ENCODE measurements around the gene ASCC3. TPM values are rescaled to one million over a fixed set of nuclear protein-coding genes. Genes with fewer than 3 reads are reported as not detected.
"Not testable (repeated sequence)": the region's sequence is repeated elsewhere in the genome, so short reads cannot be mapped to it uniquely, and the experiment has no call there.

ASCC3 gene
- total and polyA plus RNA-seq, 2 experiments from 2014 or later, result 34.0 to 77.6 TPM

GRCh38 chr6:100891079-100891478, 9.9 kb upstream of the ASCC3 start:
- no peaks in the 10 kb centered on the region for H3K79me2 ChIP-seq
- H3K9me3 ChIP-seq (ENCODE audit: low read depth), result no peaks in the 10 kb centered on the region
- TF ChIP-seq CTCF (IDR thresholded peaks at IDR 0.05; ENCODE audit: poor library complexity), result no peak
- no peak for TF ChIP-seq EZH2 (IDR thresholded peaks at IDR 0.05; ENCODE audit: borderline replicate concordance)
- TF ChIP-seq EZH2phosphoT487 (IDR thresholded peaks at IDR 0.05; ENCODE audit: low read depth, severe bottlenecking, unreplicated experiment), result no peak

GRCh38 chr6:100890646-100891045, 9.5 kb upstream of the ASCC3 start:
- H4K20me1 ChIP-seq (ENCODE audit: insufficient read depth, poor library complexity, severe bottlenecking); H2AFZ ChIP-seq; H3K9me2 ChIP-seq (replicated peaks; ENCODE audit: insufficient read depth); H3K36me3 ChIP-seq (replicated peaks; ENCODE audit: insufficient read depth, low read depth); H3K79me2 ChIP-seq; DNase-seq (ENCODE audit: low spot score); H3K4me3 ChIP-seq; H3K9me3 ChIP-seq (ENCODE audit: low read depth); H3K27ac ChIP-seq; H3K27me3 ChIP-seq: not testable (repeated sequence)
- Histone ChIP-seq H3K4me1 (ENCODE audit: insufficient read depth) (peaks cover 12% of the 10 kb centered on the region), H3K4me2 (peak overlapping the region; percentile 1)
- 36% methylated on average over 1 of the region's 1 CpG for WGBS (ENCODE audit: low lambda C conversion rate, missing lambda C conversion rate)

More at GRCh38 chr6:100891079-100891478, 9.9 kb upstream of the ASCC3 start:
- H3K9me2 ChIP-seq (replicated peaks; ENCODE audit: insufficient read depth), result no peaks in the 10 kb centered on the region
- peaks cover 12% of the 10 kb centered on the region for H3K4me1 ChIP-seq (ENCODE audit: insufficient read depth)
- no peak overlapping the region for H3K4me3 ChIP-seq
- peak overlapping the region; percentile 1 for H3K4me2 ChIP-seq
- H2AFZ ChIP-seq, result no peak overlapping the region
- no peaks in the 10 kb centered on the region for H3K36me3 ChIP-seq (replicated peaks; ENCODE audit: insufficient read depth, low read depth)
- WGBS (ENCODE audit: low lambda C conversion rate, missing lambda C conversion rate), result 32% methylated on average over 1 of the region's 1 CpG
- H4K20me1 ChIP-seq (ENCODE audit: insufficient read depth, poor library complexity, severe bottlenecking), result no peaks in the 10 kb centered on the region
- no peak for DNase-seq (ENCODE audit: low spot score)
- no peak overlapping the region for H3K27ac ChIP-seq
- H3K27me3 ChIP-seq, result no peaks in the 10 kb centered on the region

DNA sequence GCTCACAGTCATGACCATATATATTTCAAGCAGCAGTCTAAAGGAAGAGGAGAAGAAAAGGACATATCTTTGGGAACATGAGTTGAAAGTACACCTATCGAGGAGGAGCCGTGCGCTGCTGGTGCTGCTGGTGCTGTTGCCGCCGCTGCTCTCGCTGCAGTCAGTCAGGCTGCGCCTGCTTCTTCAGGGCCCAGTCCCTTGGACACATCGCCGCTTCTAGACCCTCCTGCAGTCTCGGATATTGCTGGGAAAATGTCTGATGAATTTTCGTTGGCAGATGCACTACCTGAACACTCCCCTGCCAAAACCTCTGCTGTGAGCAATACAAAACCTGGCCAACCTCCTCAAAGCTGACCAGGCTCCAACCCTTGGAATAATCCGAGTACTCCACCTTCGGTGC, 8.2 kb upstream of the ASCC3 start:
- Histone ChIP-seq H3K36me3 (replicated peaks; ENCODE audit: insufficient read depth, low read depth) (no peaks in the 10 kb centered on the region), H3K79me2 (no peaks in the 10 kb centered on the region), H3K27me3 (no peaks in the 10 kb centered on the region), H3K4me2 (no peak overlapping the region), H3K4me1 (ENCODE audit: insufficient read depth) (peaks cover 12% of the 10 kb centered on the region), H2AFZ (no peak overlapping the region), H3K9me3 (ENCODE audit: low read depth) (no peaks in the 10 kb centered on the region), H3K27ac (no peak overlapping the region), H4K20me1 (ENCODE audit: insufficient read depth, poor library complexity, severe bottlenecking) (no peaks in the 10 kb centered on the region), H3K4me3 (no peak overlapping the region), H3K9me2 (replicated peaks; ENCODE audit: insufficient read depth) (no peaks in the 10 kb centered on the region)
- DNase-seq (ENCODE audit: low spot score), result no peak
- no peak for TF ChIP-seq EZH2phosphoT487 (IDR thresholded peaks at IDR 0.05; ENCODE audit: low read depth, severe bottlenecking, unreplicated experiment)
- TF ChIP-seq EZH2 (IDR thresholded peaks at IDR 0.05; ENCODE audit: borderline replicate concordance), result no peak
- TF ChIP-seq CTCF (IDR thresholded peaks at IDR 0.05; ENCODE audit: poor library complexity), result no peak
- WGBS (ENCODE audit: low lambda C conversion rate, missing lambda C conversion rate), result 98% methylated on average over 13 of the region's 13 CpGs

DNA sequence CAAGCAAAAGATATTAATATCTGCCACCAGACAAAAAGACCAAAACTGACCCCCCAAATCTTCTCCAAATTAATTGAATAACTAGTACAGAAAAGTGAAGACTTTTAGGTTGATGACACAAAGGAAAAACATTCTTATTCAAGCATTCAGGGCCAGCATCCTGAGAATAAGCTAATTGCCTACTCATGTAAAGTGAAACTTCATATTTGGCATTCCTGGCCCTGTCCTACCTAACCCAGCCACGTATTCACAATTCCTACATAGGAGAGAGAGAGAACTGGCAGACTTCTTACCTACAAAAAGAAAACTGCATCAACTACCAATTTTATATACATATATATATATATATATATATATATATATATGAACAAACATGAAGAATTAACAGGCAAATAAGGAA, 4.9 kb upstream of the ASCC3 start:
- 79% methylated on average over 1 of the region's 1 CpG for WGBS (ENCODE audit: low lambda C conversion rate, missing lambda C conversion rate)
- Histone ChIP-seq H3K9me3 (ENCODE audit: low read depth) (no peaks in the 10 kb centered on the region), H3K27me3 (no peaks in the 10 kb centered on the region), H2AFZ (no peak overlapping the region), H3K9me2 (replicated peaks; ENCODE audit: insufficient read depth) (no peaks in the 10 kb centered on the region), H3K4me1 (ENCODE audit: insufficient read depth) (peaks cover 9% of the 10 kb centered on the region), H3K36me3 (replicated peaks; ENCODE audit: insufficient read depth, low read depth) (no peaks in the 10 kb centered on the region), H3K4me2 (no peak overlapping the region), H3K4me3 (no peak overlapping the region), H3K27ac (no peak overlapping the region), H4K20me1 (ENCODE audit: insufficient read depth, poor library complexity, severe bottlenecking) (no peaks in the 10 kb centered on the region), H3K79me2 (peaks cover 9% of the 10 kb centered on the region)
- TF ChIP-seq CTCF (IDR thresholded peaks at IDR 0.05; ENCODE audit: poor library complexity) (no peak), EZH2phosphoT487 (IDR thresholded peaks at IDR 0.05; ENCODE audit: low read depth, severe bottlenecking, unreplicated experiment) (no peak), EZH2 (IDR thresholded peaks at IDR 0.05; ENCODE audit: borderline replicate concordance) (no peak)
- DNase-seq (ENCODE audit: low spot score), result no peak

Measured in hepatocyte (in vitro differentiated cells).